ENCODE results near the gene ABHD18. TPM values are rescaled to one million over a fixed set of nuclear protein-coding genes. Genes with fewer than 3 reads are reported as not detected.
"Not testable (repeated sequence)": the region's sequence is repeated elsewhere in the genome, so short reads cannot be mapped to it uniquely, and the experiment has no call there.

Gene ABHD18
- total and polyA plus RNA-seq, 8 donors = 11.9 to 22.4 (median 17.2) TPM

- TF ChIP-seq CTCF (IDR thresholded peaks at IDR 0.05) = no peak
- H3K36me3 ChIP-seq = peaks cover 0 to 16% of the 10 kb centered on the region in 2 donors
- H3K4me3 ChIP-seq = no peak overlapping the region
- no peaks in the 10 kb centered on the region for H3K9me3 ChIP-seq
- intact Hi-C loops (cut with DNase I) = no loop called here
- no peaks in the 10 kb centered on the region for H3K27me3 ChIP-seq
- peaks cover 0 to 7% of the 10 kb centered on the region in 2 donors for H3K4me1 ChIP-seq
- no peak for ATAC-seq
- DNase-seq = no peak
- no peak overlapping the region for H3K27ac ChIP-seq
These were observed 5.4 kb upstream of the ABHD18 start for GRCh38 chr4:127959794-127960193.

GRCh38 chr4:127963633-127964398 is 1.4 kb upstream of the ABHD18 start:
- ATAC-seq; H3K27me3 ChIP-seq; H3K36me3 ChIP-seq; intact Hi-C loops (cut with DNase I); H3K9me3 ChIP-seq; DNase-seq: not testable (repeated sequence)
- peak overlapping the region; percentile 90 to 97 for H3K27ac ChIP-seq
- H3K4me3 ChIP-seq = peak overlapping the region; percentile 80
- peaks cover 4 to 26% of the 10 kb centered on the region in 2 donors for H3K4me1 ChIP-seq

- H3K27ac ChIP-seq = peak overlapping the region; percentile 90 to 97
- ATAC-seq = peak; percentile 26
- H3K4me3 ChIP-seq = peak overlapping the region; percentile 80
- H3K36me3 ChIP-seq; intact Hi-C loops (cut with DNase I); H3K9me3 ChIP-seq; H3K27me3 ChIP-seq: not testable (repeated sequence)
- H3K4me1 ChIP-seq = peaks cover 4 to 26% of the 10 kb centered on the region in 2 donors
- DNase-seq = peak in 1 of 4 donors; percentile 85
These were observed 662 bp upstream of the ABHD18 start for GRCh38 chr4:127964426-127965061.

GRCh38 chr4:127965803-127966175 is 583 bp downstream of the ABHD18 start:
- DNase-seq = peak in 3 of 4 donors; percentile 52 to 86 (median 63)
- intact Hi-C loops (cut with DNase I) = no loop called here
- no peaks in the 10 kb centered on the region for H3K27me3 ChIP-seq
- TF ChIP-seq CTCF (IDR thresholded peaks at IDR 0.05) = no peak
- peaks cover 4 to 26% of the 10 kb centered on the region in 2 donors for H3K4me1 ChIP-seq
- H3K9me3 ChIP-seq = no peaks in the 10 kb centered on the region
- peak overlapping the region; percentile 90 to 97 for H3K27ac ChIP-seq
- ATAC-seq = peak; percentile 54
- peak overlapping the region; percentile 80 for H3K4me3 ChIP-seq
- no peaks in the 10 kb centered on the region for H3K36me3 ChIP-seq

- Histone ChIP-seq H3K4me1 (peaks cover 4 to 26% of the 10 kb centered on the region in 2 donors), H3K27ac (no peak overlapping the region)
- intact Hi-C loops (cut with DNase I) = no loop called here
These were observed 2.1 kb downstream of the ABHD18 start for GRCh38 chr4:127967141-127967775.

More at GRCh38 chr4:127967141-127967775, 2.1 kb downstream of the ABHD18 start:
- no peak overlapping the region for H3K4me3 ChIP-seq
- no peaks in the 10 kb centered on the region for H3K27me3 ChIP-seq
- TF ChIP-seq CTCF (IDR thresholded peaks at IDR 0.05) = no peak
- DNase-seq (no peak), ATAC-seq (no peak)
- no peaks in the 10 kb centered on the region for H3K9me3 ChIP-seq
- no peaks in the 10 kb centered on the region for H3K36me3 ChIP-seq

Measured in left lung (tissue), 10 donors.